Stimulated activated CD4-positive, alpha-beta T cell treated with anti-CD3 and anti-CD28 coated beads, TNF-alpha, amount 100 ng/mL, for 4 hours (primary cell): ENCODE data around the gene GID8.
"Not testable (repeated sequence)": the region's sequence is repeated elsewhere in the genome, so short reads cannot be mapped to it uniquely, and the experiment has no call there.

Experiments used
- DNase-seq, 3 experiments: peaks; one replicate each; pipeline ENCODE4 v3.0.0-alpha.2; 2020; ENCODE audit warnings: low read depth in 3 of 3

GID8 gene

DNA sequence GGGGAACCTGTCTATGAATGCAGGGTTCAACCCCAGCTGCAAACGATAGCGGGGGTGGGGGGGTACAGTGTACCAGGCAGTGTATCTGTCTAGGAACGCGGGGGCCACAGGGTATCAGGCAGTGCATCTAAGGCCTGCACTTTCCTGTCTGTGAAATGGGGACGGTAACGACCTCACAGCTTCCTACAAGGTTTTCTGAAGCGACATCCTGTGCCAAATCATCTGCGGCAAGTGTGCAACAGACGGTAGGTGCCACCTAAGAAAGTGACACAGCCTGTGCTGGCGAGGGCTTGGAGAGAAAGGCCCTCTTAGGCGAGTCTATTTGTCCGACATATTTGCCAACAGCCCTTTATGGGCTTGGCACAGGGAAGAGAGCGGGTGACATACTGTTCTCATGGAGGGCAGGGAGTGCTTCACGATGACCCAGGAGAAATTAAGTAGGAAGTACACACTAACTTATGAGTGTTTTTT lies 15.5 kb upstream of the GID8 start:
- no peak for DNase-seq

DNA sequence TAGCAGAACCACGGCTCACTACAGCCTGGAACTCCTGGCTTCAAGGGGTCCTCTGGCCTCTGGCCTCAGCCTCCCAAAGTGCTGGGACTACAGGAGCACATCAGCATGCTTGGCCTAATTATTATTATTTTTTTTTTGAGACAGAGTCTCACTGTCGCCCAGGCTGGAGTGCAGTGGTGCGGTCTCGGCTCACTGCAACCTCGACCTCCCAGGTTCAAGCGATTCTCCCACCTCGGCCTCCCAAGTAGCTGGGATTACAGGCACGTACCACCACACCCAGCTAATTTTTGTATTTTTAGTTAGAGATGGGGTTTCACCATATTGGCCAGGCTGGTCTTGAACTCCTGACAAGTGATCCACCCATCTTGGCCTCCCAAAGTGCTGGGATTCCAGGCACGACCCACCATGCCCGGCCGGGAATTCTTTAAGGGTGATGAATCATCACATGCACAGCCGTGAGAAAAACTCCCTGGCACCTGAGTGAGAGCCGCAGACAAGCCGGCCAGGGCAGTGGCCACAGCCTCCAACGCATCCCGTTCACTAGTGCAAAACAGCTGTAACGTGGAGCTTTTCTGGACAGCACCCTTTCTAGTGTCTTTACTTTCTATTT lies 14.8 kb upstream of the GID8 start:
- not testable (repeated sequence) for DNase-seq

GRCh38 chr20:62923669-62924441 lies 14.1 kb upstream of the GID8 start:
- no peak for DNase-seq

DNA sequence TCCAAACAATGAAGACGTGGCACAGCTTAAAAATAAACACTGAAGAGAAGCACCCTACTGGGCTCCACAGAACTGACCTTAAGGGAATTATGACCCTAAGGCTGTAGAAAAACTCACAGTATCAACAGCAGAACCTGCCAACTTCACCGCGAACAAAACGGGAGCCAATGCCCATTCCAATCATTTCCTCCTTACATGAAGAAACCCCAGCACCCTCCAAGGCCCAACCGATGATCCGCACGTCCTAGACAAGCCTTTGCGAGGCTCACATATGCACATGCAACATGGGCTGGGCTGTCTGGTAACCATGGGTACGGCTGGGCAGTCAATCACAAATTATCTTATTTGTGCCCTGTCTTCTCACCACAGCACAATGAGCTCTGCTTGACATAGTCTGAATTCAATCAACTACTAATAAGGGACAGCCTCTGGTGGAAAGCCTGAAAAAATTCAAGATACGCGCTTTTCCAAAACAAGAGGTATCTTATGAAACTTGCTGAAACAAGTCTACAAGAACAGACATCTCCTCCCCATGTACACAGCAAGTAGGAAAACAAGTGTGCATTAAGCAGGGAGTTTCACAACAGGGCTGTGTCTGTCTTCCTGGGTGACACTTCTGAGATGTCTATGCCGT lies 13.4 kb upstream of the GID8 start:
- DNase-seq: no peak

- DNase-seq: no peak
These were observed 12.9 kb upstream of the GID8 start for GRCh38 chr20:62925076-62925419.

- no peak for DNase-seq
These were observed 12.3 kb upstream of the GID8 start for GRCh38 chr20:62925420-62926228.

DNA sequence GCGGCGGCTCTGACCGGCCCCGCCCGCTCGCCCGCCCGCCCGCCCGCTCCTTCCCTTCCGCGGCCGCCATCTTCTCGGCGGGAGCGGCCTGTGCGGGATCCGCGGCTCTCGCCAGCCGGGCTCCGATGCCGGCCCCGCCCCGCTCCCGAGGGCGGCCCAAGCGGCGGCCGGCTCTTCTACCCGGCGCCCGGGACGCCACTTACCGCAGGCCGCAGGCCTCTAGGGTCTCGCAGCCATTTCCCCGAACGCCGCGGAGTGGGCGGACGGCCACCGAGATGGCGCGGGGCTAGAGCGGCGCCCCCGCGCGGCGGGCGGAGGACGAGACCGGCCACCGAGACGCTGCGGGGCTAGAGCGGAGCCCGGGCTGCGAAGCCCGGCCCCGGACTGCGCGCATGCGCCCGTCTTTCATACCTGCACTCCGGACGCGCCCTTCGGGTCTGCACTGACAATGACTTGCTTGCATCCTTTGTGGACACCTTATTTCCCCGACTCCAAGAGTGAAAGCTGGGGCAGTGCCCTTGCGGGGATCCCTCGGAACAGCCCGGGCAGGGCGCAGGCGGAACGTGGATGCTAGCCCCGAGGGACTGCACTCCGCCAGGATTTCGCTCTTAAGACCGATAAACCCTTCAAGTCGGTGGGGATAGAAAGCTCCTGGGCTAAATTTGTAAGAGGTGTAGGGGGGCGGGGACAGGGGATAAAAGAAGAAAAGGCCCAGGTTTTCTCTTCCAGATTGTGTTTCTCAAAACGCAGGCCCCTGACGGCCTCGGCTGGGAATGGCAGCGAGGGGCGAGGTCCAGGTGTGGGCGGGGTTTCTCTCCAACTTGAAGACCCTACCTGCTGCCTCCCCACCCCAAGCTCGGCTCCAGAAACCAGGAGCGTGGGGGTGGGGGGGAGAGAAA lies 11.5 kb upstream of the GID8 start, which contains the start of gene DIDO1:
TSS of gene DIDO1 (minus strand) at position 277 of the 899 bp plus-strand sequence.
- DNase-seq: peak; percentile 79 to 81 (median 81)

DNA sequence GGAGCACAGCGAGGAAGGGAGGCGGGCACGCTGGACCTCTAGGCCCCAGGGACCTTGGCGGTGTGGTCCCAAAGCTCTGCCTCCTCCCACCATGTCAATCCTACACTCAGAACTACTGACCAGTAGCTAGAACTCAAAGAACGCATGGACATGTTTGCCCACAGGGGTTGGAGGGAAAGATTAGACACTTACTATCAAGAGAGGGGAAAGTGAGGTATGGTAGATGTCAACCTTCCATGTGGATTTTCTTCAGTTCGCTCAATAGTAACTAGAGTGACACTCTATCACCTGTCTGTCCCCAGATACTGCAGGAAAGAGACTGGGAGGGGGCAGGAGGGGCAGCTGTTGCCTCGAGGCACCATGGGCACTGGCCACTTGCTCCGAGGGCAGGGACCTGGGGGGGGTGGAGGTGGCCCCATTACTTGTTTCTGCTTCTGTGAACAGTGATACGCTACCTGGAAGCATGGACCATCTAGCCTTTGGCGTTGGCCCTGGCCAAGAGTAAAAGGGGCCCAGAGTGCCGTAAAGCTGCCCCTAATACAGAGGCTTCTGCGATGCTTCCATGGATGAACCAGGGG lies 10.7 kb upstream of the GID8 start:
- no peak for DNase-seq

DNA sequence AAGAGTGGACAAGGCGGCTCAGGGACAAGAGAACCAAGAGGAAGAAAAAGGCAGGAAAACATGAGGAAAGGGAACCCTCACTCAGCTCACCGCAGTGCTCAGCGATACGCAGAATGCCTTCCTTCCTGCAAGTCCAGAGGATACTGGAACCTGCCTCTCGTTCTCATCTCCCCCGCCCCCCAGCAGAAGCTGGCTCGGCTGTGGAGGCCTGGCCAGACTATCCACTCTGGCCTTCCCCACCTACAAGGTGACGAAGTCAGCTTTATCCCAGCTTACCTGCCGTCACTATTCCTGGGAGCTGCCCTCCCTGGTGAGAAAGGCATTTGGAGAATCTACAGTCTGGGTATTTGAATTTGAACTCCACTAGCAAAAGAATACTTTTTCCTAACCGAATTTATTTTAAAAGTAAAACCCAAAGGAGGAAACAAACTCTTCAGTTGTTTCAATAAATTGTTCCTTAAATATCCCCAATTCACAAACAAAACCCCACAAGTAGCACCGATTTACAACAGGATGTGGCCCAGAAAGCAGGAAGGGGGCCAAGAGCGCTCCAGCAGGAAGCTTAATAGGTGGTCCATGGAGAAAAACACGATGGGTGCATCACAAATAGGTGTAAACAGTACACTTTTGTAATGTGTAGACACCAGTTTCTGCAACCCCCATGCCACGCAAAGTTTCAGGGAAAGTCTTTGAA lies 9.6 kb upstream of the GID8 start:
- no peak for DNase-seq

DNA sequence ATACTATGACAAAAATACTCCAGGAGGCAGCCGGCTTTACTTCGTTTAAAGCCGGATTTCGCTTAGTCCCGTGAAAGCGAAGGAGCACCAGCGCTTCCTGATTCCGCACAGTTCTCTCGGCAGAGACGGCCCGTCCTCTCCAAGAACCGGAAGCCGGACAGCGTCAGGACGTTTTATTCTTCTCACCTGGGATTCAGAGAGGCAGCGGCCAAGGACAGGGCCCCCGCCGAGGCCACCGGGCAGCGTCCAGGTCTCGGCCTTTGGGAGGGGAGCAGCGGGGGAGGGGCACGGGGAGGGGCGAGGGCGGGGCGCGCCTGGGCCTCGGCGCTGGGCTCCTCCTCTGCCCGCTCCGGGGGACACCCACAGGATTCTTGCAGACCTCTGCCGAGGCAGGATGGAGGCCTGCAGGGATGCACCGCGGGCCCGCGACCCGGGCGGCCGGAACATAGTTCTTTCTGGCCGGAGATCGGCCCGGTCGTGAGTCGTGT lies 8.9 kb upstream of the GID8 start:
- DNase-seq: peak in 1 of 3 experiments; percentile 39

DNA sequence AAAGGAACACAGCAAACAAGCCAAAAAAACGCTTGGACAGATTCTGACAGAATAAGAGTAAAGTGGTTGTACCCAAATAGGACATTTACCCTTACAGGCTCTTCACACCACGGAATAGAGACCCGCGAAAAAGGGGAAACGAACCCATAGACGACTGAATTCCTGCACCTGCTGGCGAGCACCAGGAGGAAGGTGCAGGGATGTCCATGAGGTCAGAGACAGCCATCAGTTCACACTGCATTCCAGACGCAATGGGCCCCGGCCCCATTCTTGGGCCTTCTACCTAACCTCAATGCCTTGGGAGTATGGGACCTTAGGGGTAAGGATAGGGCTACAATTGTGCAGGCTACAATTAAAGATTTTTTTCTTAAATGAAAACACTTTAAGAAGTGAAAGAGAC lies 6.5 kb upstream of the GID8 start:
- DNase-seq: no peak

GRCh38 chr20:62933966-62934365 lies 4.0 kb upstream of the GID8 start:
- DNase-seq: no peak

DNA sequence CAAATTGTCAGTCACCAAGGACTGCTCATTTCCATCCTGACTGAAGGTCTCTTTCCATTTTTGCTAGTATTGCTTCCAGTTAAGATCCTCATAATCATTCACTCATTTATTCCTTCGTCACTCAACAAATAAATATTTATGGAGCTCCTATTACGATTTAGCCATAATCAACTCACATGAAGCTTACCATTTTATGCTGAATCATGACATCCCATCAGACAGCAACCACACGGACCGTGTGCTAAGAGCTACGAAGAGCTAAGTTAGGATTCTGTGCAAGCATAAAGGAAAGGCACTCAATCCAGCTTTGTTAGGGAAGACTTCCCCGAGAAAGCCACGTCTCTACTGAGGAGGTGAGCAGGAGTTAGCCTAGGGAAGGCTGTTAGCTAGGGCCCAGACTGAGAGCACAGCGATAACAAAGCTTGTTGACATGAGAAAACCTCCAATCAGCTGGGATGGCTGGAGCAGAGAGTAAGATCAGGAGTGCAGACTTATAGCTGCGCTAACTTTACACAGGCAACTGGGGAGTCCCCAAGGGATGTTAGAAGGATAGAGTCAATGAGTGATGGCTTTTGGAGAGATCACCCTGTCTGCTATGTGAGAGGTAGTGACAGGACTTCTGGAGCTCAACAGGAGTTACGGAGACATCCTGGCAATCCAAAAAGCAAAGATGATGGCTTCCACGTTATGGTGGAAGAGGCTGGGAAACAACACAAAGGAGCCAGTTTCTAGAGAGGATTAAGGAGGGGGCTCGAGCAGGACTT lies 2.6 kb upstream of the GID8 start:
- DNase-seq: no peak

GRCh38 chr20:62935968-62936585 lies 1.9 kb upstream of the GID8 start:
- DNase-seq: no peak

- peak; percentile 88 to 96 (median 95) for DNase-seq
These were observed 461 bp upstream of the GID8 start for GRCh38 chr20:62937268-62938104.

- DNase-seq: no peak
These were observed 2.9 kb downstream of the GID8 start for GRCh38 chr20:62940875-62941274.

DNA sequence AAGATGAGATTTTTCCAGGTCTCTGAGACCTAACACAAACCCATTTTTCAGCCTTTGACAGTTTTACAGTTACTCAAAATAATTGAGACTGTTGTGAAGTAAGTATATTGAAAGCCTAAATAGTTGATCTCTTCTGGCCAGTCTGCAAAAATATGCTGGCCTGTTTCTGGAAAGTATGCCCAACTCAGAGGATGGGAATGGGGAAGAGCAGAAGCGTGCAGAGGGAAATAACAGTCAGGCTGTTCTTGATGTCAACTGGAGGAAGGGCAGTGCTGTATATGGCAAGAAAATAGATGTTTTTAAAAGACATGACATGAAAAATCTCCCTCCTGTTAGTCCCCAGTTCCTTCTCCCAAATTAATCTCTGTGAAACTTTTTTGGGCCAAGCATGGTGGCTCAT lies 3.8 kb downstream of the GID8 start:
- no peak for DNase-seq

DNA sequence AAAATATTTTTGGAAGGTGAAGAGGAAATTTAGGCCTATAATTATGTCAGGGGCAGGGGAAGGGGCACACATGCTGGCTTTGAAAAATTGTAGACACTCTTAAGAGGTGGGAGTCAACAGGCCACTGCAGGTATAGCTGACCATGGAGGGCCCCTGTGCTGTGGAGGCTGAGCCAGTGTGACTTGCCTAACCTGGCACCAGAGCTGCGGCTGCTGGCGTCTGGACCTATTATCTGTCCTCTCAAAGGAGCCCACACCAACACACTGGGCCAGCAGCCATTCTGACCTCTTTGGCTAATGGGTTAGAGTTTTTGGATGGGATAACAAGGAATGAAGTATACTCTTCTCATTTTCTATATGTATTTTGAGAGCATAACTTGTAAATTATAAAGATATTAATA lies 4.5 kb downstream of the GID8 start:
- DNase-seq: no peak
